22Rv1 (cell line): ENCODE results near the gene FHOD3.

ENCODE experiments used
- ZFX ChIP-seq: fragments of 450-650 bp; IDR thresholded peaks from 2 replicates; pipeline ENCODE4 v1.6.1; 2017; ENCODE audit warnings: antibody characterized with exemption, borderline replicate concordance
- TF ChIP-seq, protein P1 (sequence below): fragments of 450-650 bp; IDR thresholded peaks from 2 replicates; pipeline ENCODE4 v1.5.1; 2017; ENCODE audit warnings: mild to moderate bottlenecking

DNA sequence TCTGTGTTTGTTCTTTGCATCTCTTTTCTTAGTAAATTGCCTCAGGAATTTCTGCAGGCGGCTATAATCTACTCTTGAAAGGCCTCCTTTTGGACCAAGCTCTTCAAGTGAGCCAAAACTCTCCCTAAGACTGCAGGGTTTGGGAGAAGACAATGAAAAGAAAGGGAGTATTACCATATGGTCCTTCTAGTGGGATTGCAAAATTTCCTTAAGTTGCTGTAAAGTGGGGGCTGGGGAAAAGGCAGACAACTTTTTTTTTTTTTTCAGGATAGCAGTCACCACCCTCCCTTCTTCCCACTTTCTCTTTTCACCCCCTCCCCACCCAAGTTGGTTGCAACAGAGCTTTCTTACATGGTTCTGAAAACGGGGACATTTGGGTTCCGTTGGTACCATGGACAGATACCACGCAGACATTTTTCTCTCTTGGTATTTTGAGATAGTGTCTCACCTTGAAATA lies 183.7 kb downstream of the FHOD3 start:
- TF ChIP-seq, protein P1, sequence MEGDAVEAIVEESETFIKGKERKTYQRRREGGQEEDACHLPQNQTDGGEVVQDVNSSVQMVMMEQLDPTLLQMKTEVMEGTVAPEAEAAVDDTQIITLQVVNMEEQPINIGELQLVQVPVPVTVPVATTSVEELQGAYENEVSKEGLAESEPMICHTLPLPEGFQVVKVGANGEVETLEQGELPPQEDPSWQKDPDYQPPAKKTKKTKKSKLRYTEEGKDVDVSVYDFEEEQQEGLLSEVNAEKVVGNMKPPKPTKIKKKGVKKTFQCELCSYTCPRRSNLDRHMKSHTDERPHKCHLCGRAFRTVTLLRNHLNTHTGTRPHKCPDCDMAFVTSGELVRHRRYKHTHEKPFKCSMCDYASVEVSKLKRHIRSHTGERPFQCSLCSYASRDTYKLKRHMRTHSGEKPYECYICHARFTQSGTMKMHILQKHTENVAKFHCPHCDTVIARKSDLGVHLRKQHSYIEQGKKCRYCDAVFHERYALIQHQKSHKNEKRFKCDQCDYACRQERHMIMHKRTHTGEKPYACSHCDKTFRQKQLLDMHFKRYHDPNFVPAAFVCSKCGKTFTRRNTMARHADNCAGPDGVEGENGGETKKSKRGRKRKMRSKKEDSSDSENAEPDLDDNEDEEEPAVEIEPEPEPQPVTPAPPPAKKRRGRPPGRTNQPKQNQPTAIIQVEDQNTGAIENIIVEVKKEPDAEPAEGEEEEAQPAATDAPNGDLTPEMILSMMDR = no peak
- no peak for TF ChIP-seq ZFX
